Stimulated activated CD4-positive, alpha-beta T cell treated with anti-CD3 and anti-CD28 coated beads, TNF-alpha, amount 100 ng/mL, for 24 hours (primary cell): ENCODE results near the gene HERC3.

Experiments
- DNase-seq, 3 experiments: peaks; one replicate each; pipeline ENCODE4 v3.0.0-alpha.2; 2020; ENCODE audit warnings: low read depth in 3 of 3

The HERC3 gene

GRCh38 chr4:88719381-88719780 lies 127.1 kb downstream of the HERC3 start:
- no peak for DNase-seq

DNA sequence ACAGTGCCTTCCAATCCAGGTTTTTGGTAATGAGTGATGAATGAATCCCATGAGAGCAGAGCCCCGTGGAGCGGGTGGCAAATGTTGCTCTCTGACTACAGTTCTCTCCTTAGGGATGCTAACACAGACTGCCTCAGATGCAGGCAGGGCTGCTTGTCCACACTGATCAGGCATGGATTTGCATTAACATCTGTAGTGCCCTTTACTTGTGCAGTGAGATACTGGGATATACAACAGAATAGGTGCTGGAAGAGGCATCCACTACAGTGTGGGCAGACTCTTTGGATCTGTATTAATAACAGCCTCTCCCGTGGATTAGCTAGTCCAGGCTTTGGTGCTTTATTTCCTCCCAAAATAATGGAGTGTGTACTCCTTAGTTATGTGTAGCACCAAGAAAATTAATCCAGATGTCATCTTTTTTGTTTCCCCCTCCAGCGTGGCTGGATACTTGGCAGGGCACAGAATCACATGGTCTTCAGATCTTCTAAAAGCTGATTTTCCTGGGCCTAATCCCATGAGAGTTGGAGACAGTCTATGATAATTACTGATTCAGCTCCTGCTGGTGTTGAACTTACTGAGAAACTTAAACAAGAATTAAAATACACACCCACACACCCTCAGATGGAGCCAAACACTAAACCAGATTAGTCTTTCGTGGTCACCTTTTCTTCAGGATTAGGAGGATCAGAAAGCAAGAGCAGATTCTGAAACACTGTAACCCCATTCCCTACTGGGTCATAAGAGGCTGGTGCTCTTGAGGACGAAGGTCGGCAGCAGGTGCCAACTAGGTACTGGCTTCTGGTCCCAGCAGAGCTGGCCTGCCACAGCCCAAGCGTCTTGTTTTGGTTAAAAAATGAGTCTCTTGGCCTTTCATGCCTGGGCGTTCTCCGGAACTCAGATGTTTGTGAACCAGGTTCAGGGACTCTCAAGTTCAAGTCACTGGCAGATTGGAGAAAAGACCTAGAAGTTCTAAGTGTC lies 128.5 kb downstream of the HERC3 start:
- no peak for DNase-seq

DNA sequence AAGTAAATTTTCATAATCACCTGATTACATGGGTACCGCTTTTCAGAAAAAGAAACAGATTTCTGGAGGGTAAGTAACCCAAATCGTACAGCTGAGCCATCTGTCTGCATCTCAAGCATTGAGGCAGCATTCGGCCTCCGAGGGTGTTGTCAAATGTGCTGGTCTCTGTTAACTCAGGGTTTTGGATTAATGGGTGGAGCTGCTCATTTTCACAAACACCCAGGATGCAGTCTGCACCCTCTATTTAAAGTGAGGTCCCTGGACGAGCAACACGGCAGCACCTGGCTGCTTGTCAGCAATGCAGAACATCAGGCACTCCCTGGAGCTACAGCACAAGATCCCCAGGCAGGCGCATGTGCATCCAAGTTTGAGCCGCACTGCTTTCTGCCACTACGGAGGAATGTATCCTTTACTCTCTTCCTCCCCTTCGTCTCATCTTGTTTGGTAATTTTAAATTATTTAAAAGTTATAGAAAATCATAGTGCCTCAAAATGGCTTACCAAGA lies 130.0 kb downstream of the HERC3 start:
- no peak for DNase-seq

DNA sequence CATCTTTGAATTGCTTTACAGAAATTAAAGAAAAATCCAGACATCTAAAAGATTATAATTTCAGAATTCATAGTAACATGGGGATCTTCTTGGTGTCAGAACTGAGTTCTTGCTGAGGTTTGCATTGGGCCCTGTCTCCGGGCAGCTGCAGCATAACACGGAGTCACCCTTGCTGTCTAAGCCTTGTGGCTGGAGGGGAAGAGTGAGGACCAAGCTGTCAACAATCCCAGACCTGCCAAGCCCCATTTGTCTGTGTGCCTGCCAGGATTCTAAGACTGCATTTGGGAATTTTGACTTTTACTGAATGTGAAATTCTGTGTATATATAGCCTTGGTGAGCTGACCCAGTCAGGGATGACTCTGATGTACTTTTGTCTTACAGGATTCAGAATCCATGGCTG lies 130.5 kb downstream of the HERC3 start:
- DNase-seq = no peak

DNA sequence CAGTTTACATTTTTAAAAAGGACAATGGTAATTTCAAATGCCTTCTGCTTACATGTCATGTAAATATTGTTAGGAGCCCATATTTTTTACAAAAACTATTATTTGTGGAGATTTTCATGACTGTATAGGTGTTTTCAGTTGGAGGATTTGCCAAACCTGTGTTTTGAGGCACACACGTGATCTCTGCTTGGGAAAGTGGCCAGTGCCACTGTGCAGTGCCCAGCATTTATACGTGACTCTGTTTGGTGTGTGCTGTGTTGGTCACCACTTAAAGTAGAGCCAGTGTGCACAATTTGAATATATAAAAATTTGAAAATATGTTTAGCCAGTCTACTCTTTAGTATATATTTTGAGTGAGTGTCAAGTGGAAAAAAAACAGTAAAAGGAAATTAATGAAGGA lies 132.1 kb downstream of the HERC3 start:
- no peak for DNase-seq

GRCh38 chr4:88725143-88725542 lies 132.9 kb downstream of the HERC3 start:
- DNase-seq = no peak

- DNase-seq = no peak
Observed at GRCh38 chr4:88725986-88726385, 133.7 kb downstream of the HERC3 start.

GRCh38 chr4:88728146-88728545 lies 135.9 kb downstream of the HERC3 start:
- DNase-seq = no peak

- no peak for DNase-seq
Observed at GRCh38 chr4:88729146-88729760, 137.0 kb downstream of the HERC3 start.

DNA sequence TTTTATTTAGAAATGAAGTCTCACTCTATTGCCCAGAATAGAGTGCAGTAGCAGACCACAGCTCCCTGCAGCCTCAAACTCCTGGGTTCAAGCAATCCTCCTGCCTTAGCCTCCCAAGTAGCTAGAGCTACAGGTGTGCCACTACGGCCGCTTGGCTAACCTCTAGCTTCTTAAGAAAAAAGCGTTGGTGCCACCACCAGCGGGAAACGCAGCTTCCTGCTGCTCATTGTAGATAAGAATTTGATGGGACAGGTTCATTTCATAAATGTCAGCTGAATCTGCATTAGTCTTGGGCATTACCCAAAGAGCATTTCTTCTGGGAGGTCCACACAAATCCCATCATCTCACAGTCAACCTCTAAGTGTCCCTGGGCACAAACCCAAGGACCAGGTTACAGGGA lies 138.5 kb downstream of the HERC3 start:
- DNase-seq = no peak

GRCh38 chr4:88731381-88731780 lies 139.1 kb downstream of the HERC3 start:
- DNase-seq = no peak

GRCh38 chr4:88732714-88733368 lies 140.6 kb downstream of the HERC3 start:
- no peak for DNase-seq

GRCh38 chr4:88734403-88734949 lies 142.2 kb downstream of the HERC3 start:
- DNase-seq = no peak

GRCh38 chr4:88735564-88735963 lies 143.3 kb downstream of the HERC3 start:
- DNase-seq = no peak

GRCh38 chr4:88736264-88736663 lies 144.0 kb downstream of the HERC3 start:
- no peak for DNase-seq

DNA sequence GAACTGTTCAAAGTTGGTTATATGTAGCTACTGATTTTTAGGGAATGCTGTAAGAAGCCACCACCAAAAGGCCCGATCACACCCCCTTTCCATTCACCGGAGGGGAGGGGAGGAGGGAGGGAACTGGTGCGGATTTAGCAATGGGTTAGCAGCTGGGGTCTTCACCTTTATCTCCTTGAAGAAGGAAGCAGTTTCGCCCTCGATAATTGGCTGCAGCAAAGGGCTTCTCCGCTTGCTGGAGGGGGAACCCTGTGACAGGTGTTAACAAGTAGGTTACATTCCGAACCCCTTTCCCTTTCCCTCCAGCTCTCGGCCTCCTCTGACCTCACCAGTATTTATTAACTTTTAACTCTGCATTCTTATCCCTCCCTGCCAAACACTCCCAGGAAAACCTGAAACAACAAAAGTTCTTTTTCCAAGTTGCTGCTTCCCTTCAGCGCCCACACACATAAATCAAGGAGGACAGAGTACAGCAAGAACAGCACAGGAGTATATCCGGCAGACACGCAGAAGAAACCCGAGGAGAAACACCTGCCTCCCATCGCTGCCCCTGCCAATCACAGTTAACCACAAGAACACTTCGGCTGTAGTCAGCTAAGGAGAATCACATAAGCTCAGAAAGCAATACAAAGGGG lies 145.1 kb downstream of the HERC3 start:
- no peak for DNase-seq

- DNase-seq = no peak
Observed at GRCh38 chr4:88738180-88738579, 145.9 kb downstream of the HERC3 start.

GRCh38 chr4:88742561-88742960 lies 150.3 kb downstream of the HERC3 start:
- DNase-seq = no peak

DNA sequence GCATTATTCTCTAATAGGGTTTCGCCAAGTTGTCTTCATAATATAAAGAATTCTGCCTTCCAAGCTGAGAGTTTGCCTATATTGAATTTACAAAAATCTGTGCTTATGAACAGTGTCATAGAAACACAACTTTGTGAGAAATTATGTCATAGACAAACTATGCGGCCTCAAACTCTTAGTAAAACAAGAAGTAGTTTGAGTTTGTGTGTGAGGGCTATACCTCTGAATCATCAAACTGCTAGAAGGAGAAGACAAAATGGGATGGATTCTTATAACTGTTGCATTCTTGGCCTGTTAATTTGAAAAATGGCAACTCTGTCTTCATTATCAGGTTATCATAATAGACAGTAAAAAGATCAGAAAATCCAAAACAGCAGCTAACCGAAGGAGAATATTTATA lies 151.4 kb downstream of the HERC3 start:
- DNase-seq = no peak

DNA sequence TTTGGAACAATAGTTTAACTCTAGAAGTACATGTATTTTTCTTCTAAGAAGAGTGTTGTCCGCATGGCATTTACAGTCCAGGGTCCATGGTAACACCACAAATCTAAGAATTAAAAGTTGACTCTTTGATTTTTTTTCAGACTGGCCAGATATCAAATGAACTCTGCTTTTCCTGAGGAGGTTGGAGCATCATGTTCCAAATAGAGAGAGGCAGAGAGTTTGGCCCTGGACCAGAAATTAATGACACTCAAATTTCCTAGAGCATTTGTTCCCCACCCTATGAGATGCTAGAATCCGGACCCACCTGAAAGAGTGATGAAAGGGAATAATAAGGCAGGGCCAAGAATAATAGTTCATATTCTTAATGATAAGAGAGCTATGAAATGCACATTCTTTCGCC lies 152.3 kb downstream of the HERC3 start:
- no peak for DNase-seq

DNA sequence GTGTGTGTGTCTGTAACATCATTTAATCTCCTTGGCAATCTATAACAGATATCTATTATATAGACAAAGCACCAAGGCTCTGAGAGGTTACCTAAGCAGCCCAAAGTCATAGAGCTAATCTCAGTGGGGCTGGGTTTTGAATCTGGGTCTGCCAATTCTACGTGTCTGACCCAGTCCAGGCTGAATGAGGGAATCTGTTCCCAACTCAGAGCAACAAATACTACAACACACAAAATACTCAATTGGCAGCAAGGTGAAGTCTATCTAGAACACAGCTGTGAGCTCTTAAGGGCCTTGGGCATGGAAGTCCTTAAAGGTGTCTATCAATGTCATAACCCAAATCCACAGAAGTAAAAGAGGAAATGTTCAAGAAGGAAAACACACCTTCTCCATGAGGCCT lies 152.9 kb downstream of the HERC3 start:
- no peak for DNase-seq
